MCF 10A (cell line): ENCODE results near the gene MMAB. TPM values are rescaled to one million over a fixed set of nuclear protein-coding genes. Genes with fewer than 3 reads are reported as not detected.

ENCODE experiments used
- BruUV-seq: library from RNA; stranded (reverse); fragments of 400-500 nt; replicated peaks from 2 replicates; lab custom pipeline; 2021; lab: Mats Ljungman, UMichigan
- CTCF ChIA-PET: fragments of 300-600 bp; sonication (Branson Sonifier 250); formaldehyde crosslinking; extraction: SDS; loops from one replicate; lab custom pipeline; 2021; ENCODE audit warnings: antibody characterized with exemption, inconsistent platforms; lab: Yijun Ruan, JAX
- POLR2A ChIA-PET: fragments of 300-600, 350-650 bp; sonication (Branson Sonifier 250); formaldehyde crosslinking; extraction: SDS; loops from one replicate; lab custom pipeline; 2020; ENCODE audit warnings: antibody characterized with exemption, inconsistent platforms; lab: Yijun Ruan, JAX
- DNase-seq: peaks from one replicate; pipeline ENCODE4 v3.0.0-alpha.2; 2018; ENCODE audit not compliant: unreplicated experiment
- H3K27ac Mint-ChIP-seq: one replicate; pipeline ENCODE4 v1.8.0; 2022; ENCODE audit warnings: mild to moderate bottlenecking, low read depth, mixed read lengths; ENCODE audit not compliant: unreplicated experiment
- H3K27me3 Mint-ChIP-seq: one replicate; pipeline ENCODE4 v1.8.0; 2022; ENCODE audit warnings: mixed read lengths; ENCODE audit not compliant: insufficient read depth, unreplicated experiment
- H3K36me3 Mint-ChIP-seq: one replicate; pipeline ENCODE4 v1.8.0; 2022; ENCODE audit warnings: mild to moderate bottlenecking, moderate library complexity, mixed read lengths; ENCODE audit not compliant: insufficient read depth, unreplicated experiment
- H3K4me1 Mint-ChIP-seq: one replicate; pipeline ENCODE4 v1.8.0; 2022; ENCODE audit warnings: mixed read lengths; ENCODE audit not compliant: insufficient read depth, unreplicated experiment
- H3K4me3 Mint-ChIP-seq: one replicate; pipeline ENCODE4 v1.8.0; 2022; ENCODE audit warnings: mild to moderate bottlenecking, moderate library complexity, mixed read lengths; ENCODE audit not compliant: unreplicated experiment
- H3K9me3 Mint-ChIP-seq: one replicate; pipeline ENCODE4 v1.8.0; 2022; ENCODE audit warnings: mixed read lengths; ENCODE audit not compliant: unreplicated experiment
- intact Hi-C: fragments of 100-400 bp; cut with micrococcal nuclease; formaldehyde crosslinking; loops from 2 replicates; pipeline ENCODE4 v1.14.1; 2022
- total RNA-seq: library from RNA; stranded (reverse); gene quantifications from 2 replicates; pipeline ENCODE4 v1.2.3, GENCODE V29; 2022
- TF ChIP-seq, protein P1 (sequence below): fragments of 200-600 bp; IDR thresholded peaks from one replicate; pipeline ENCODE4 v1.8.0; 2022; ENCODE audit warnings: antibody characterized with exemption, mild to moderate bottlenecking; ENCODE audit not compliant: unreplicated experiment

Gene MMAB
- total RNA-seq, 1 experiment from 2014 or later = 59.2 TPM

DNA sequence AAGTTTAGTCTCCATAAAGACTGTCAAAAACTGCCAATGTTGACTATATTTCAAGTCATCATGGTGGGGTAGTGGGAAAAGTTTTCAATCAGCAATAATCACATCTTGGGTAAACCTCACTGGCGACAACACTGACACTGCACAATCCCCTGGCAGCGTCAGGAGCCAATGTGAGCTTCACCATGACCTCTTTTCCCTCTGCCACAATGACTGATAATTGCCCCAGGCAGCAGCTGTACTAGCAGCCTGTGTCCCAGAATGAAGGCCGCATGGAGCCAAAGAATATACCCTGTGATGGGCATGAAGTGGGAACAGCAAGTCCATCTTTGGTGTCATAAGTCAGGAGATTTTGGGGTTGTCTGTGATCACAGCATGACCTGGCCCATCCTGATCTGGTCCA is 5.3 kb downstream of the MMAB start:
- Mint-ChIP-seq H3K36me3 (peaks cover 57% of the 10 kb centered on the region), H3K27ac (no peak overlapping the region), H3K4me3 (no peak overlapping the region), H3K27me3 (no peaks in the 10 kb centered on the region), H3K4me1 (peaks cover 6% of the 10 kb centered on the region), H3K9me3 (no peaks in the 10 kb centered on the region)
- ChIA-PET POLR2A (no interaction called here), CTCF (interaction anchor here (2.1 kb wide), 1 partner anchor 29 kb away, joined by 11 read pairs; no protein-coding TSS in a partner anchor)
- TF ChIP-seq, protein P1, sequence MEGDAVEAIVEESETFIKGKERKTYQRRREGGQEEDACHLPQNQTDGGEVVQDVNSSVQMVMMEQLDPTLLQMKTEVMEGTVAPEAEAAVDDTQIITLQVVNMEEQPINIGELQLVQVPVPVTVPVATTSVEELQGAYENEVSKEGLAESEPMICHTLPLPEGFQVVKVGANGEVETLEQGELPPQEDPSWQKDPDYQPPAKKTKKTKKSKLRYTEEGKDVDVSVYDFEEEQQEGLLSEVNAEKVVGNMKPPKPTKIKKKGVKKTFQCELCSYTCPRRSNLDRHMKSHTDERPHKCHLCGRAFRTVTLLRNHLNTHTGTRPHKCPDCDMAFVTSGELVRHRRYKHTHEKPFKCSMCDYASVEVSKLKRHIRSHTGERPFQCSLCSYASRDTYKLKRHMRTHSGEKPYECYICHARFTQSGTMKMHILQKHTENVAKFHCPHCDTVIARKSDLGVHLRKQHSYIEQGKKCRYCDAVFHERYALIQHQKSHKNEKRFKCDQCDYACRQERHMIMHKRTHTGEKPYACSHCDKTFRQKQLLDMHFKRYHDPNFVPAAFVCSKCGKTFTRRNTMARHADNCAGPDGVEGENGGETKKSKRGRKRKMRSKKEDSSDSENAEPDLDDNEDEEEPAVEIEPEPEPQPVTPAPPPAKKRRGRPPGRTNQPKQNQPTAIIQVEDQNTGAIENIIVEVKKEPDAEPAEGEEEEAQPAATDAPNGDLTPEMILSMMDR = no peak
- intact Hi-C loops = no loop called here
- BruUV-seq = no TSS peak
- no peak for DNase-seq

DNA sequence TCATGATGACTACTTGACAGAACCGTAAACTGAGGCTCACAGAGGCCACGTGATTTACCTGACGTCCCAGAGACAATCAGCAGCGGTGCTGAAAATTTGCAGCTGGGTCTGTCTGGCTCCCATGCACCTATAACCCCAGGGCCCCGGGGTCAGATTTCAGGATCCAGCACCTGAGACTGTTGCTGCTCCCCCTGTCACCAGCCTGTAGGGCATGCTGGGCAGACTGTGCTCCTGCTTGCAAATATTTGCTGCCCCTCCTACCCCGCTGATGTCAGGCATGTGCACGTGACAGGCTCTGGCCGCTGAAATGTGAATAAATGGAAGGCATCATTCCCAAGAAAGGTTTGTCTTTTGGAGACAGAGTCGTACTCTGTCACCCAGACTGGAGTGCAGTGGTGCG is 6.0 kb downstream of the MMAB start:
- POLR2A ChIA-PET = interaction anchor here (0.6 kb wide), 1 partner anchor 16 kb away, joined by 3 read pairs; no protein-coding TSS in a partner anchor

DNA sequence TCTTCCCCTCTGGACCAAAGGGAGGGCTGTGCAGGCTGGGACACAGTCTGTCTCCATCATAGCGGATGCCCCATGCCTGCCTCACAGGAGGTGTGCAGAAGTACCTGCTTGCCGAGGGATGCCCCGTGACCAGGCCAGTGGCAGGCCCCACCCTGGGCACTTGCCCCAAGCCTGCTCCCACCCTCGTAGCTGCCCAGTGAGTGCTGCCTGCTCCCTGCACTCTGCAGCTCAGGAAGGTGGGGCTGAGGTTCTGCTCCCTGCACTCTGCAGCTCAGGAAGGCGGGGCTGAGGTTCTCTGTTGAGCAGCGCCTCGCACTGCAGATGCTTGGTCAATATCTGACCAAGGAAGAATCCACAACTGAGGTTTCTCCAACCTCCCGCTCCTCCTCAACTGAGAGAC is 6.9 kb downstream of the MMAB start:
- H3K36me3 Mint-ChIP-seq = peaks cover 54% of the 10 kb centered on the region
- H3K27ac Mint-ChIP-seq = no peak overlapping the region
- no peak overlapping the region for H3K4me3 Mint-ChIP-seq
- H3K4me1 Mint-ChIP-seq = no peaks in the 10 kb centered on the region
- ChIA-PET CTCF (interaction anchor here (1.1 to 1.9 kb wide), 2 partner anchors 10 to 47 kb away, joined by 3 to 6 read pairs; no protein-coding TSS in a partner anchor), POLR2A (interaction anchor here (0.6 to 1.1 kb wide), 2 partner anchors 10 to 15 kb away, joined by 3 to 6 read pairs; no protein-coding TSS in a partner anchor)
- TF ChIP-seq, protein P1 = no peak
- no peaks in the 10 kb centered on the region for H3K9me3 Mint-ChIP-seq
- DNase-seq = no peak
- no TSS peak for BruUV-seq
- intact Hi-C loops = no loop called here
- no peaks in the 10 kb centered on the region for H3K27me3 Mint-ChIP-seq

More for the DNA sequence above, 6.0 kb downstream of the MMAB start:
- H3K36me3 Mint-ChIP-seq = peaks cover 55% of the 10 kb centered on the region
- TF ChIP-seq, protein P1 = no peak
- no TSS peak for BruUV-seq
- H3K9me3 Mint-ChIP-seq = no peaks in the 10 kb centered on the region
- CTCF ChIA-PET = interaction anchor here (1.1 kb wide), 1 partner anchor 11 kb away, joined by 3 read pairs; no protein-coding TSS in a partner anchor
- no peak overlapping the region for H3K27ac Mint-ChIP-seq
- no peaks in the 10 kb centered on the region for H3K4me1 Mint-ChIP-seq
- no peak overlapping the region for H3K4me3 Mint-ChIP-seq
- DNase-seq = no peak
- no peaks in the 10 kb centered on the region for H3K27me3 Mint-ChIP-seq
- intact Hi-C loops = no loop called here

DNA sequence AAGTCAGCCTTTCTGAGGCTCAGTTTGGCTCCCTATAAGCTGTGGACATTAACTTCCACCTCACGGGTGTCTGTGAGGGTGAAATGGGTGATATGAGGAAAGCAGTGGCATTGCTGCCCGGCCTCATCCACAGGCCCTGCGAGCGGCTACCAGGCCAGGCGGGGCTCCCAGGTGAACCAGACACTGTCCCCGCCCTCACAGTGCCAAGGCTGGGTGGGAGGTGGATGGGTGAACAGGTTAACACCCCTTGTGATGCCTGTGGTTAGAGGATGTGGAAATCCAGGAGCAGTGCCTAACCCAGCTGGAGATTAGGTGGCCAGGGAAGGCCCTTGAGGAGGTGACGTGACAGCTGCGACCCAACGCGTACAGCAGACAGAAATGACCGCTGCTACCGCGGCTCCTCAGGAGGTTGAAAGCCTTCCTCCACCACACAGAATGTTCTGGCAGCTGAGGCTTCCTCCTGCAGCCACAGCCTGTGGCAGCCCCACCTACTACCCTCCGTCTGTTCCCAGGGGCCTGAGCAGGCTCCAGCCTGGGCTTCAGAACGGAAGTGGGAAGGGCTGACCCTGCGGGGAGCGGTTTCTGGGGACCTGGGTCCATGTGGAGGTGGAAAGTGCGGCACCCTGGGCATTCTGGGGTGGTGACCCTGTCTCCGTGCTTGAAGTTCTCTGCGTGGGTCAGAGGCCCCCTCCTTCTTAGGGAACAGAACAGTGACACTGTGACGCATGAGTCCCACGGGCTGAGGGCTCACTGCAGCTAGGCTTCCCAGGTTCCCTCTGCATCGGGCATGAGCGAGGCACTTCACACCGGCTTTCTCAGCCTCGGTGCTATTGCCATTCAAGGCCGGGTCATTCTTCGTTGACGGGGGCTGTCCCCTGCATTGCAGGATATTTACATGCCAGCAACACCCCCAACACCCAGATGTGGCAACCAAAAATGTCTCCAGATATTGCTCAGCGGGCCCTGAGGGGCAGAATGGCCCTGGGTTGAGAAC is 9.7 kb downstream of the MMAB start:
- H3K36me3 Mint-ChIP-seq = peaks cover 28% of the 10 kb centered on the region
- no peak for DNase-seq
- no peaks in the 10 kb centered on the region for H3K27me3 Mint-ChIP-seq
- no peak overlapping the region for H3K27ac Mint-ChIP-seq
- POLR2A ChIA-PET = interaction anchor here (1.7 kb wide), 1 partner anchor 11 kb away, joined by 6 read pairs; no protein-coding TSS in a partner anchor
- H3K4me3 Mint-ChIP-seq = no peak overlapping the region
- CTCF ChIA-PET = interaction anchor here (0.8 to 1.3 kb wide), 3 partner anchors 8 to 45 kb away, joined by 3 to 4 read pairs (median 3); no protein-coding TSS in a partner anchor
- no TSS peak for BruUV-seq
- TF ChIP-seq, protein P1 = no peak
- H3K4me1 Mint-ChIP-seq = no peaks in the 10 kb centered on the region
- H3K9me3 Mint-ChIP-seq = no peaks in the 10 kb centered on the region
- intact Hi-C loops = no loop called here
